NT2/D1 (cell line): ENCODE data around the gene CMBL.

ENCODE experiments used
- YY1 ChIP-seq: IDR thresholded peaks from 2 replicates; pipeline ENCODE4 v1.6.1; 2011; ENCODE audit not compliant: insufficient read length, insufficient read depth
- ZNF274 ChIP-seq: IDR thresholded peaks from 2 replicates; pipeline ENCODE4 v1.6.1; 2011; ENCODE audit warnings: mild to moderate bottlenecking, low read depth, low read length

DNA sequence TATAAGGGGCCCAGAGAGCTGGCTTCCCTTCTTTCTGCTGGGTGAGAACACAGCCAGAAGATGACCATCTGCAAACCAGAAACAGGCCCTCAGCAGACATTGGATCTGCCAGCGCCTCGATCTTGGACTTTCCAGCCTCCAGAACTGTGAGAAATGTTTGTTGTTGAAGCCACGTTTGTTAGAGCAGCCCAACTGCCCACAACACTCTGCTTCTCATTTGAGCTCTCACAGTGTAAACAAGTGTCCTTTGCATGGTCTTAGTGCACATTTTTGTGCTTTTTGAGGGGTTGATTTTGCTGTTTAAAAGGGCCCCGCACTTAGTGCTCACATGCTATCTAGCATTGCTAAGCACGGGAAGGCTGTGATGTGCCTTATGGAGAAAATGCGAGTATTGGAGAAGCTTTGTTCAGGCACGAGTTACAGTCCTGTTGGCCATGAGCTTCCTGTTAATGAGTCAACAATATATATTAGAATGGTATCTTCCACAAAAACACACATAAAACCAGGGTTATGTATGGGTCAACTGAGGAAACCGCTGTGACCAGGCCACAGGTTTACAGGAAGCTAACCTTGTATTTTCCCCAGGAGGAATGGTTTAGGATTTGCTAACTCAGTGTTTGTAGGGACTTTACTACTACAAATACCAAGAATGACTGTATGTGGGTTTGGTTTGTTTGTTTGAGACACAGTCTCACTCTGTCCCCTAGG is 11.9 kb downstream of the CMBL start:
- no peak for TF ChIP-seq YY1
- TF ChIP-seq ZNF274: no peak
